Measurements from ENCODE around the gene RB1.

The RB1 gene

GRCh38 chr13:48500652-48501197 lies 197.2 kb downstream of the RB1 start:
- no peak for DNase-seq

DNA sequence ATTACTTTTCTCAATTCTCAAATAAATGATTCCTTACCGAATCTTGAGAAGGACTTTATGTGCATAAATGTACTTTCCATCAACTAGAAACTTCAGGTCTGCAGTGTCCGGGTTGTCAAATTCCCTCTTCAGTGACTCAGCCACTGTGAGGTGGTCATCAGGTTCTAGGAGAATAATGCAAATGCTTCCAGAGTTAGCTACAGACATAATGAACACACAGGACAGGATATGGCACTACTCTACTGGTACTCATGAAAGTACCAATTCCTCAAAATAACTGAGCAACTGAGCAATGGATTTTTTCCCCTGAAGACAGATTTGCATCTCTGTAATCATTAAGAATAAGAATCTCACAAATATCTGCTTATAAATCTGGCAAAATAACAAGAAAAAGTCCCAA lies 198.2 kb downstream of the RB1 start:
- DNase-seq, result no peak

- no peak for DNase-seq
Observed at GRCh38 chr13:48502601-48503319, 199.2 kb downstream of the RB1 start.

DNA sequence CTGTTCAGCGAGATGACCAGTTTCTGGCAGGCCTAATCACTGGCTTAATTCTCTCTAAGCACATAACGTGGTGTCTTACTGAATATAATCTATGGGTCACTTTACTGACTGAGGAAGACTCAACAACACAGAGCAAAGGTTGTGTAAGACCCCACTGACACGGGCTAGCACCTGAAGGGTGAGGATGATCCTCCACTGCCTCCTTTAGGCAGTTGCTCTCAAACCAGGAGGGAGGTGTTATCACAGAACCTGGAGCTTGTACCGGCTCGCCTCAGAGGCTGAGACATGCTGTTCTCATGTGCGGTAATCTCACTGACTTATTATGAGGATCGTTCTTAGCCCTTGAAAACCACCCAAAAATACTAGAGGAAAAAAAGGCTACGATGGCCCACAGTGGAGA lies 201.1 kb downstream of the RB1 start:
- DNase-seq, result no peak

- DNase-seq, result no peak
Observed at GRCh38 chr13:48505012-48505411, 201.5 kb downstream of the RB1 start.

GRCh38 chr13:48505597-48506091 lies 202.1 kb downstream of the RB1 start:
- no peak for DNase-seq

DNA sequence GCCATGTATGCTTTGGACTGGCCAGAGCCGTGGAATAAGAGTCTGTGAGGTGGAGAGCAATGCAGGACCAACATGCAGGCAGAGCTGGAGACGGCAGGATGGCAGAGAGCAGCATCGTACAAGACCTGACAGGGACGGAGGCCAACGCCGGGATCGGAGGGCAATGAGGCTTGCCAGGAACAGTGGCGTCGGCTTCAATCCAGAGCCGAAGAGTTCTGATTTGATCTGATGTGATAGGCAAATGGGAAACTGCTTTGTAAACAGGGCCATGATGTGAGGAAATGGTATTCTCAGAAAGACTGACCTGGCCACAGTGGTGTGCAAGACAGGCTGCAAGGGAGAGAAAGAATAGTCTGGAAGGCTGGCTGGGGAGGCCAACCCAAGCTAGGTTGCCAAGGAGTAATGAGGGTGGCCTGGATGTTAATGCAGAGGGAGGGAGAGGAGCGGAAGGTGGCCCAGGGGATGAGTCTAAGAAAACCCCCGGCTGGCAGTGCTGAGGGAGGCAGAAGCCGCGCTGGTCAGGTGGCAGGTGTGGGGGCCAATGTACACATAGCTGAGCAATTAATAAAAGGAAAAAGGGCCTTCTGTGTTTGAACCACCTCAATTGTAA lies 202.6 kb downstream of the RB1 start:
- no peak for DNase-seq

GRCh38 chr13:48507021-48507420 lies 203.5 kb downstream of the RB1 start:
- no peak for DNase-seq

- DNase-seq, result no peak
Observed at GRCh38 chr13:48508011-48508410, 204.5 kb downstream of the RB1 start.

DNA sequence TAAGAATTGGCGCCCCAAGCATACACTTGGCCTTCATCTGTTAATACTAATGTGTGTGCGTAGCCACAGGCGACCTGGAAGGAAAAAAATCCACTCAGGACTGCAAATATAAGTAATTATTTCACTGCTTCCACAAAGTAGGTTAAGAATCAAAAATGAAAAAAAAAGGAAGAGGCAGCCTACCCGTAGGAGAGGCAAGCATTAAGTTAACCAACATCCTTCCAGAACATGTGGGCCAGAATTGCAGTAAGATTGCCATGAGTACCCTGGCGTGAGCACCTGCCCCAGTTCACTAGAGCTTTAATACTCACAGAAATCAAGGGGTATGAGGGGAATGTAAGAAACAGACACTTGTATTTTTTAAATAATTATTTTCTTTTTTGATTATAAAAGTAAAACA lies 207.1 kb downstream of the RB1 start:
- no peak for DNase-seq

GRCh38 chr13:48511621-48512230 lies 208.2 kb downstream of the RB1 start:
- no peak for DNase-seq

DNA sequence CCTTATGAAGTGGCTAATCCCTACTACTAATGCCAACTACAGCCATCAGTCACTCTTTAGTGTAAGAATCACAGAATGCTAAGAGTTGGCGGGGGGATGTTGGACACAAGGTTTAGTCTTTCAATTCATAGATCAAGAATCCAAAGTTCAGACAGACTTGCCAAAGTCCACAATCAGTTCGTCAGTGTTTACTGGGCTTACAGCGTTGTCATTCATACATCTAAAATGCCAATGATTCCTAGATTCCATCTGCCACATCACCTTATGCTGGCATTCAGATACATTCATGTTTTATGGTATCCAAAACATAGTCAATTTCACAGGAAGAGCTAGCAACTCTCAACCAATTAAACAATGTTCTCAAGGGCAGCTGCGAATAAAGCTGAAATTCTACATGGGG lies 211.2 kb downstream of the RB1 start:
- no peak for DNase-seq

DNA sequence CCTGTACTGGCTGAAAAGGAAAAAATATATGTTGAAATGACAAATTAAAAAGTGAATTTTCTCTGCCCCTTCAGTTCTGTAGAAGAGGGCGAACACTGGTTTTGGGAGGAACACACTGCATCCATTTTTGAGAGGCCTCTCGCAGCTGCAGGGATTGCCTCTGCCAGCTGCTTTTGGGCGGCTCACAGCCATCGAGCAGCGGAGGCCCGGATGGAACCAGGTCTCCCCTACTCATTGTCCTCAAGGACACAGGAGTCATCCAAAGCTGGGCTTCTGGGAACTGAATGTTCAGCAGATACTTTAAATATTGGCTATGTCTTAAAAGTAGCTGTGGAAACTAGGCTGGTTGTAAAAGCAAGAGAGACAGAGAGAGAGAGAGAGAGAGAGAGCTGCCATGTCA lies 212.2 kb downstream of the RB1 start:
- DNase-seq, result no peak

GRCh38 chr13:48518083-48518482 lies 214.5 kb downstream of the RB1 start:
- DNase-seq, result no peak

- no peak for DNase-seq
Observed at GRCh38 chr13:48526286-48526685, 222.7 kb downstream of the RB1 start.

DNA sequence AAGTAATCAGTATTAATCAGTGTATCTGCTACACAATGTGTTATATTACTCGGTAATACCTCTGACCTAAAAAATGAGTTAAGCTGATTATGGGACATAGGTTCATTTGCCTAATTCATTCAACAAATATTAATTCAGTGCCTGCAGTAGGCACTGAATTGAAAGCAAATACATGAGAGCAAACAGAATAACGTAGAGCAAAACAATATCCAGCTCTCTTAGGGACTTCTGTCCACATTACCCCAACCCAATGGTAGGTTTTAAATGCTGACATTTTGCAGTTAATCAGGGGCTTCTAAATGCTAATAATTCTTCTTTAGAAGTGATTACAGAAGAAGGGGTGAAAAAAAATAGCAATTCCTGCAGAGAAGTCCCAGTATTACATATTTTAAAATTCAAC lies 224.4 kb downstream of the RB1 start:
- DNase-seq, result no peak

DNA sequence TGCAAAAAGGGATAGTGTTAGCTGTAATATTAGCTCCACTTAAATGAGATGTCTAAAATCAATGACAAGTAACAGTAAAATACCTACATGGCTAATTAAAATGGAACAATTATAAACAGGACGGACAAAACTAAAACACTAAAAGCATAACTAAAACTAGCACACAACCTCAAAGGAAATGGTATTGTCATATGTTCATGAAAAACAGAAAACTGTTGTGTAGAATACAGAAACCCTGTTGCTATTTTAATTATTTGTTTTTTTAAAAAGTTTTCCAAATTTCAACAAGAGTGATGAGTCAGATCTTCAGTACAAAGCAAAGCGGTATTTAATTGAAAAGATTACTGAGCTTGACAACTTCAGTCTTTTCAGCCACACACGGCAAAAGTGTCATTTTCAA lies 225.2 kb downstream of the RB1 start:
- DNase-seq, result no peak

DNA sequence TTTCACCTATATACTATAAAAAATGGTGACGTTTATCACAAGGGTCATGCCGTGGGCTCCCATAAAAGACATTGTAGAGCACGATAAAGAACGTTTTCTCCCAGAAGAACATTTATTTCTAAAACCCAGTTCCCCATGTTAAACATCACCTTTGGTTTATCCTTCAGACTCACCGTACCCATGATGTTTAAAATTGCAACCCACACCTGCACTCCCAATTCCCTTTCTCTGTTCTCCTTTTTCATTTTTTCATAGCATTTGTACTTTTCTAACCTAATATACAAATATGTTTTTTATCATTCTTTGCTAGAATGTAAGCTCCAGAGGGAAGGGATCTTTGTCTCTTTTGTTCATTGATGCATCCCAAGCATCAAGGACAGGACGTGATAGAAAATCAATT lies 227.3 kb downstream of the RB1 start:
- no peak for DNase-seq
